K562 (cell line): ENCODE data around the gene ZFPM1. TPM values are rescaled to one million over a fixed set of nuclear protein-coding genes. Genes with fewer than 3 reads are reported as not detected.

Experiments
- CTCFL ChIP-seq: IDR thresholded peaks from 2 replicates; pipeline ENCODE4 v1.6.1; 2011; ENCODE audit warnings: borderline replicate concordance, low read depth, mild to moderate bottlenecking, moderate library complexity, low read length; ENCODE audit not compliant: insufficient read depth, poor library complexity, severe bottlenecking
- GATA2 ChIP-seq: sonication (generic); formaldehyde crosslinking; IDR thresholded peaks from 2 replicates; pipeline ENCODE4 v1.4.0; 2020; ENCODE audit warnings: mild to moderate bottlenecking, missing genetic modification reagents
- IFI16 ChIP-seq: fragments of 250-450 bp; sonication (Bioruptor Pico); IDR thresholded peaks from 2 replicates; pipeline ENCODE4 v2.1.2; 2022; ENCODE audit warnings: mild to moderate bottlenecking, inconsistent platforms
- IRF2 ChIP-seq: sonication (generic); formaldehyde crosslinking; IDR thresholded peaks from 2 replicates; pipeline ENCODE4 v1.8.1; 2022; ENCODE audit warnings: mild to moderate bottlenecking, missing genetic modification reagents
- JUNB ChIP-seq: fragments of 450-650 bp; formaldehyde crosslinking; conservative IDR thresholded peaks from 2 replicates; pipeline ENCODE4 v1.4.0; 2020; ENCODE audit warnings: mild to moderate bottlenecking
- RFX5 ChIP-seq: IDR thresholded peaks from 2 replicates; pipeline ENCODE4 v1.6.1; 2011; ENCODE audit warnings: low read depth, mild to moderate bottlenecking, improper control_type of control experiment, low read length
- SMC3 ChIP-seq: conservative IDR thresholded peaks from 2 replicates; pipeline ENCODE4 v1.6.1; 2011; ENCODE audit warnings: low read depth, low read length, improper control_type of control experiment; ENCODE audit not compliant: insufficient read depth
- SREBF2 ChIP-seq: sonication (generic); formaldehyde crosslinking; IDR thresholded peaks from 2 replicates; pipeline ENCODE4 v1.4.0; 2020; ENCODE audit warnings: mild to moderate bottlenecking, missing genetic modification reagents
- THRA ChIP-seq: fragments of 450-650 bp; IDR thresholded peaks from 2 replicates; pipeline ENCODE4 v1.6.1; 2017; ENCODE audit warnings: mild to moderate bottlenecking, moderate library complexity
- ZNF12 ChIP-seq: sonication (generic); formaldehyde crosslinking; IDR thresholded peaks from 2 replicates; pipeline ENCODE4 v1.4.0; 2020; ENCODE audit warnings: mild to moderate bottlenecking, missing genetic modification reagents
- ZNF24 ChIP-seq: fragments of 450-650 bp; IDR thresholded peaks from 2 replicates; pipeline ENCODE4 v1.6.1; 2016
- ZNF274 ChIP-seq: IDR thresholded peaks from 2 replicates; pipeline ENCODE4 v1.6.1; 2011; ENCODE audit warnings: low read depth, mild to moderate bottlenecking, low read length, moderate library complexity, borderline replicate concordance
- ZNF407 ChIP-seq: fragments of 450-650 bp; IDR thresholded peaks from 2 replicates; pipeline ENCODE4 v1.6.1; 2016; ENCODE audit warnings: low read depth
- ZNF511 ChIP-seq: sonication (generic); formaldehyde crosslinking; IDR thresholded peaks from 2 replicates; pipeline ENCODE4 v1.8.0; 2022; ENCODE audit warnings: mild to moderate bottlenecking, missing genetic modification reagents
- polyA plus RNA-seq, 8 experiments: library from polyadenylated mRNA; depleted of rRNA in 4 of 8; stranded (reverse) in 5 of 8; unstranded in 3 of 8; fragments of >200 nt; fragmentation: Nextera tagmentation in 2 of 8; fragmentation: Illumina TruSeq in 1 of 8; extraction: Ambion mirVana in 2 of 8; extraction: Trizol in 1 of 8; gene quantifications; 2 replicates each; pipeline versions ENCODE4 v1.2.1 to v1.2.3, GENCODE V29; 2011 to 2014; ENCODE audit warnings: inconsistent platforms in 1 of 8, missing spikeins in 1 of 8
- total RNA-seq, 7 experiments: library from RNA; depleted of rRNA in 6 of 7; stranded (reverse); fragments of >200 nt in 6 of 7; fragmentation: Illumina TruSeq in 2 of 7; extraction: Trizol in 2 of 7; gene quantifications; 2 replicates each; pipeline versions ENCODE4 v1.2.1 to v1.2.3, GENCODE V29; 2011 to 2021; ENCODE audit warnings: low replicate concordance in 1 of 7

ZFPM1 gene
- total and polyA plus RNA-seq, 9 of the 15 experiments (the other 6 are each of a cell fraction or from before 2014, with no cell fraction given) = 0.03 to 35.9 (median 1.4) TPM

- TF ChIP-seq ZNF407 (no peak), ZNF12 (no peak), GATA2 (no peak; the same call in 1 of the 2 replicates), SMC3 (no peak), CTCFL (no peak), SREBF2 (no peak), ZNF24 (no peak), JUNB (CRISPR knock-in tag) (no peak), RFX5 (no peak), ZNF274 (no peak), THRA (no peak), ZNF511 (CRISPR knock-in tag) (no peak), IFI16 (CRISPR knock-in tag) (no peak), IRF2 (no peak)
Measured at GRCh38 chr16:88461331-88462269, 8.5 kb downstream of the ZFPM1 start (continued).
